ENCODE results near the gene ARG2. TPM values are rescaled to one million over a fixed set of nuclear protein-coding genes. Genes with fewer than 3 reads are reported as not detected.

Gene ARG2
- polyA plus RNA-seq, 1 donor from 2014 or later = 1.8 TPM

Other genes starting within 250 kb of the ARG2 start
- gene PLEK2, start 207.8 kb upstream of the ARG2 start, polyA plus RNA-seq = not detected
- gene TMEM229B, start 131.2 kb upstream of the ARG2 start, polyA plus RNA-seq = 7.0 TPM
- gene PLEKHH1, start 86.6 kb upstream of the ARG2 start, polyA plus RNA-seq = not detected
- gene PIGH, start 19.7 kb upstream of the ARG2 start, polyA plus RNA-seq = 46.6 TPM
- gene VTI1B, start 54.7 kb downstream of the ARG2 start, polyA plus RNA-seq = 84.8 TPM
- gene RDH11, start 75.8 kb downstream of the ARG2 start, polyA plus RNA-seq = 58.5 TPM
- 0.11 TPM for gene RDH12, start 82.0 kb downstream of the ARG2 start, polyA plus RNA-seq
- 3.7 TPM for gene ZFYVE26, start 196.7 kb downstream of the ARG2 start, polyA plus RNA-seq
- 24.9 TPM for gene RAD51B, start 199.9 kb downstream of the ARG2 start, polyA plus RNA-seq